AG10803 (cell line): Measurements from ENCODE around the gene MAPKAPK5.

Experiments
- DNase-seq: peaks from one replicate; pipeline ENCODE4 v3.0.0; 2010; ENCODE audit warnings: low read depth
- H3K4me3 ChIP-seq: 2 replicates; pipeline ENCODE4 v1.5.1; 2011; ENCODE audit warnings: mild to moderate bottlenecking, low read length, control low read depth
- TF ChIP-seq, protein P1 (sequence below): conservative IDR thresholded peaks from 2 replicates; pipeline ENCODE4 v1.5.1; 2011; ENCODE audit warnings: mild to moderate bottlenecking, low read length, control low read depth, inconsistent platforms

MAPKAPK5 gene

DNA sequence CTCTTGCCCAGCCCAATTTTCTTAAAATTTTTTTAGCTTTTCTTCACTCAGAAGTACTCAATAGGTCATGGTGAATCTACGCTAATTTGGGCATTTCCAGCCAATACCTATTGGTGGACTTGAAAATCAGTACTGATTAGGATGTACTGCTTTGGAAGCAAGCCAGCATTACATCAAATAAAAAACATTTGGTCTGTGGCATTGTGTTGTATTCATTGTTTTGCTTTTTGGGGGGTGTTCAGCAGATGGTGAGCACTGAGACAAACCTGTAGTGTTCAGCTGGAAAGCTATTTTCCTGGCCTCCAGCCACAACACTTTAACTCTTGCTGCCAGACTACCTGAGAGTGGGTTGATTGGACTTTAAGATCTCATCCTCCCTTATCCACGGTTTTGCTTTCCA is 4.0 kb downstream of the MAPKAPK5 start:
- TF ChIP-seq, protein P1, sequence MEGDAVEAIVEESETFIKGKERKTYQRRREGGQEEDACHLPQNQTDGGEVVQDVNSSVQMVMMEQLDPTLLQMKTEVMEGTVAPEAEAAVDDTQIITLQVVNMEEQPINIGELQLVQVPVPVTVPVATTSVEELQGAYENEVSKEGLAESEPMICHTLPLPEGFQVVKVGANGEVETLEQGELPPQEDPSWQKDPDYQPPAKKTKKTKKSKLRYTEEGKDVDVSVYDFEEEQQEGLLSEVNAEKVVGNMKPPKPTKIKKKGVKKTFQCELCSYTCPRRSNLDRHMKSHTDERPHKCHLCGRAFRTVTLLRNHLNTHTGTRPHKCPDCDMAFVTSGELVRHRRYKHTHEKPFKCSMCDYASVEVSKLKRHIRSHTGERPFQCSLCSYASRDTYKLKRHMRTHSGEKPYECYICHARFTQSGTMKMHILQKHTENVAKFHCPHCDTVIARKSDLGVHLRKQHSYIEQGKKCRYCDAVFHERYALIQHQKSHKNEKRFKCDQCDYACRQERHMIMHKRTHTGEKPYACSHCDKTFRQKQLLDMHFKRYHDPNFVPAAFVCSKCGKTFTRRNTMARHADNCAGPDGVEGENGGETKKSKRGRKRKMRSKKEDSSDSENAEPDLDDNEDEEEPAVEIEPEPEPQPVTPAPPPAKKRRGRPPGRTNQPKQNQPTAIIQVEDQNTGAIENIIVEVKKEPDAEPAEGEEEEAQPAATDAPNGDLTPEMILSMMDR, result no peak
- H3K4me3 ChIP-seq, result no peak overlapping the region
- DNase-seq, result peak; percentile 15

DNA sequence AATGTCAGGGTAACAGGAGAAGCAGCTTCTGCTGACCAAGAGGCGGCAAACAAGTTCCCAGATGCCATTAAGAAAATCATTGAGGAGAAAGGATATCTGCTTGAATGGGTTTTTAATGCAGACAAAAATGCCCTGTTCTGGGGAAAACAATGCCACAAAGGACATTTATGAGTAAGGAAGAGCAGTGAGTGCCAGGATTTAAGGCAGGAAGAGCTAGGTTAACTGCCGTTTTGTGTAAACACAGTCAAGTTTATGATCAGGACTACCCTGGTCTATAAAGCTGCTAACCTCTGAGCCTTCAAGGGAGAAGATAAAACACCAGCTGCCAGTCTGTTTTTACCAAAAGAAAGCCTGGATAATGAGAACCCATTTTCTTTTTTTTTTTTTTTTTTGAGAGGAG is 8.5 kb downstream of the MAPKAPK5 start:
- DNase-seq, result no peak
- TF ChIP-seq, protein P1, result no peak
- H3K4me3 ChIP-seq, result no peak overlapping the region

DNA sequence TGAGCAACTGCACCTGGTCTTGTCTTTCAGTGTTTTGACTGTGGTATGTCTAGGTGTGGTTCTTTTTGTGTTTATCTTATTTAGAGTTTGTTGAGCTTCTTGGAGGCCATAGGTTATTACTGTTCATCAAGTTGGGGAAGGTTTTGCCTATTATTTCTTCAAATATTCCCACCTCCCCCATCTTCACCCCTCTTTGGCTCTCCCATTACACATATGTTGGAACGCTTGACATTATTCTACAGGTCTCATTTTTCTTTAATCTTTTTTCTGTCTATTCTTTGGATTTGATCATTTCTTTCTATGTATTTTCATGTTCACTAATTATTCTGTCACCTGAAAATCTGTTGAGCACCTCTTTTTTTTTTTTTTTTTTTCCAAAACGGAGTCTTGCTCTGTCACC is 16.2 kb downstream of the MAPKAPK5 start:
- no peak overlapping the region for H3K4me3 ChIP-seq
- TF ChIP-seq, protein P1, result no peak
- no peak for DNase-seq

DNA sequence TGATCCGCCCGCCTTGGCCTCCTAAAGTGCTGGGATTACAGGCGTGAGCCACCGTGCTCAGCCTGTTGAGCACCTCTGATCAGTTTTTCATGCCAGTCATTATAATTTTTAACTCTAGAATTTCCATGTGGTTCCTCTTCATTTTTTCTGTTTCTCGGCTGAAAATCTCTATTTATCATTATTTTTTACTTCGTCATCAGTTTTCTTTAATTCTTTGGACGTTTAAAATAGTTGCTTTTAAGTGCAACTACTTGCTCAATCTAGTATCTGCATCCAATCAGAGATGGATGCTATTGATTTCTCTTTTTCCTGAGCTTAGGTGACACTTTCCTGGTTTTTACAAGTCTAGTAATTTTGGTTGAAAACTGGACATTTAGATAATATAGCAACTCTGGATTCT is 16.8 kb downstream of the MAPKAPK5 start:
- H3K4me3 ChIP-seq, result no peak overlapping the region
- TF ChIP-seq, protein P1, result no peak
- no peak for DNase-seq

DNA sequence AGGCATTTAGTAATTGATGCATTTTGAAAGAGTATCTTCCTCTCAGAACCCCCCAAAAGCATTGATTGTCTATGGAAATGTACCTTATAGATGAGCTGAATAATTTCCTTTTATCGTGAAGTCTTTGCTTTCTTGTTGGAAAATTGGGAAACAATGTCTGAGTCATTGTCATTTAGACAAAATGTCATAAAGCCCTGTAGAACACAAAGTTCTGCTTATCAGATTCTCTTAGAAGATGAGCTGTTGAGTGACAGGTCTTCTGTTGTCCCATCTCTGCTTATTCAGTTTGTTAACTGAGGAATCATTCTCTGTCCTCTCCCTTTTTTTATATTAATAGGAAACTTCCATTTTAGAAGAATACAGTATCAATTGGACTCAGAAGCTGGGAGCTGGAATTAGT is 22.9 kb downstream of the MAPKAPK5 start:
- no peak for DNase-seq
- TF ChIP-seq, protein P1, result no peak
- no peak overlapping the region for H3K4me3 ChIP-seq

DNA sequence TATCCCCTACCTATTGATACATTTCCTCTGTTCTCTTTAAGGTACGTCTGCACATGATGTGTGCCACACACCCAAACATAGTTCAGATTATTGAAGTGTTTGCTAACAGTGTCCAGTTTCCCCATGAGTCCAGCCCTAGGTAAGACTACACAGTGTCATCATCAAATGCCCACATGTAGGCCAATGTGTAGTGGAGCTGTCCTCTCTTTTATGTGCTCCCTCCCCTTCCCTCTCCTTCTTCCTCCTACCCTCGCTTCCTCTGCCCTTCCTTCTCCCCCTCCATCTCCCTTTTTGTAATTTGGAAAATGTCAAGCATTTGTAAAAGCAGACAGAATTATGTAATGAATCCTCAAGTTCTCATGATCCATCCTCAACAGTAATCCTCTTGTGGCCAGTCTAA is 25.5 kb downstream of the MAPKAPK5 start:
- TF ChIP-seq, protein P1, result no peak
- no peak overlapping the region for H3K4me3 ChIP-seq
- no peak for DNase-seq

DNA sequence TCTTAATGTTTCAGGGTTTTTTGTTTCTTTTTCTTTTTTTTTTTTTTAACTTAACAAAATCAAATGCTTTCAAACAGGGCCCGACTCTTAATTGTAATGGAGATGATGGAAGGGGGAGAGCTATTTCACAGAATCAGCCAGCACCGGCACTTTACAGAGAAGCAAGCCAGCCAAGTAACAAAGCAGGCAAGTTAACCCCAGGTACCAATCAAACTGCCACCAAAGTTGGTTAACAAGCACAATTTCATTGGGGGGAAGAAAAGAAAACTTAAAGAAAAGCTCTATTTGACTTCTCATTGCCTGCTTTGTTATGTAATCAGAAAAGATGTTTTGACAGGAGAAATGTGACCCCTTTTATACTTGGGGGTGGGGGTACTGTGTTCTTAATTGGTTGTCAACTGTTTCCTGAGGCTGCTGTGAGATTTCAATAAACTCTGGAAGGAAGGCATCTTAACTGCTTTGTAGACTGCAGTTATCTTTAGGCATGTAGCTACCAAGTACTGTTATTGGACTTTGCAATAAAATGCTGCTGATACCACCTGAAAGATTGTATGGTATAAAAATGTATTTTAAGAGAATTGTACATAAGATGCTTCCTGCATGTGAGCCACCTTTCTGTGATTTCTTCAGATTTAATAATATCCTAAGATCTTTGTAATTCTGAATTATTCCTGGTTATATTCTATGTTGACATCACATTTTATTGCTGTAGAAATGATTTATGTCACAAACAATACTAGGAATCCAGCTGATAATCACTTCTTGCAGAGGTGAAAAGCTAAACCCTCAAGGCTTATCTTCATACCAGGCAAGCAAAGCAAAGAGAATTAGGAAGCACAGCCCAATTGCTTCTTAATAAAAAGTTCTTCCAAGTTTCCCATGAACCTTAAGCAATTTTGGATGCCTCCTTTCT is 26.9 kb downstream of the MAPKAPK5 start:
- H3K4me3 ChIP-seq, result no peak overlapping the region
- no peak for DNase-seq
- TF ChIP-seq, protein P1, result no peak
